Pancreas (tissue), 10 donors: ENCODE results near the gene VIT. TPM values are rescaled to one million over a fixed set of nuclear protein-coding genes. Genes with fewer than 3 reads are reported as not detected.

Source experiments
- ATAC-seq, 4 donors: fragments of 200-7000 bp; cut with Tn5 transposase; one replicate each; pipeline versions ENCODE4 v1.8.0 to v1.9.1; 2020; ENCODE audit warnings: mild to moderate bottlenecking in 4 of 4, moderate library complexity in 4 of 4
- DNase-seq, 6 donors: peaks; one replicate each; pipeline ENCODE4 v3.0.0-alpha.2; 2020
- FAIRE-seq: peaks from 2 replicates; lab custom pipeline; 2012; peaks lifted over from hg19 to GRCh38; lab: Jason Lieb, UNC
- H3K27ac ChIP-seq, 4 donors: fragments of 200-600 bp; sonication (generic); 1 replicate in 3 of 4; 2 replicates in 1 of 4; pipeline versions ENCODE4 v1.5.0 to v1.8.0; 2020
- H3K27me3 ChIP-seq, 4 donors: fragments of 200-600 bp; one replicate each; pipeline ENCODE4 v1.8.0; 2021
- H3K36me3 ChIP-seq, 3 donors: fragments of 200-600 bp; sonication (generic) in 1 of 3; one replicate each; pipeline versions ENCODE4 v1.5.0 to v1.8.0; 2020 to 2021
- H3K4me1 ChIP-seq, 3 donors: fragments of 200-600 bp; one replicate each; pipeline ENCODE4 v1.8.0; 2021
- H3K4me3 ChIP-seq, 4 donors: fragments of 200-600 bp; sonication (generic) in 2 of 4; one replicate each; pipeline versions ENCODE4 v1.5.0 to v1.8.0; 2020 to 2021
- H3K9me3 ChIP-seq, 4 donors: fragments of 200-600 bp; one replicate each; pipeline ENCODE4 v1.8.0; 2021
- WGBS, 2 donors: extraction: QIAGEN DNeasy Blood & Tissue Kit; methylation state at CpG; one replicate each; pipeline ENCODE4 v1.1.7; 2013; 5-methylcytosine and 5-hydroxymethylcytosine counted together
- intact Hi-C, 3 donors: fragments of 100-400 bp; cut with DNase I; formaldehyde crosslinking; loops; one replicate each; pipeline versions ENCODE4 v1.11.1 to v1.14.2; 2022
- polyA plus RNA-seq, 2 donors: library from polyadenylated mRNA; stranded (reverse); fragments of 200-250 nt; gene quantifications; one replicate each; pipeline ENCODE4 v1.2.3, GENCODE V29; 2013
- total RNA-seq, 6 donors: library from RNA; stranded (reverse); fragmentation: NEBNext Ultra II Directional in 4 of 6; extraction: Animal tissue kit (Norgen Biotek cat#: 25700) in 4 of 6; gene quantifications; one replicate each; pipeline versions ENCODE4 v1.2.1 to v1.2.4, GENCODE V29; 2021 to 2023
- TF ChIP-seq, protein P1 (sequence below), 4 donors: fragments of 200-600 bp; sonication (generic) in 3 of 4; IDR thresholded peaks; one replicate each; pipeline versions ENCODE4 v1.5.0 to v1.8.0; 2021; ENCODE audit warnings: antibody characterized with exemption in 4 of 4
- donor health status: healthy with polysubstance abuse.
- donor health status: DM: no; HTN: no; CAD: no; lungs with moderate emphysema.
- donor health status: DM: no; HTN: no; CAD: no.
- donor health status: control.
- donor health status: control.
- donor health status: Bipolar disorder and iron deficiency.
- donor health status: DM: yes; HTN: yes; CAD: no.
- donor health status: DM: no; HTN: no; CAD: no.
- donor health status: DM: no; HTN: no; CAD: no.
- donor health status: DM: yes; HTN: yes; CAD: no.

VIT gene
- total and polyA plus RNA-seq, 8 donors = 0.19 to 2.9 (median 0.36) TPM

DNA sequence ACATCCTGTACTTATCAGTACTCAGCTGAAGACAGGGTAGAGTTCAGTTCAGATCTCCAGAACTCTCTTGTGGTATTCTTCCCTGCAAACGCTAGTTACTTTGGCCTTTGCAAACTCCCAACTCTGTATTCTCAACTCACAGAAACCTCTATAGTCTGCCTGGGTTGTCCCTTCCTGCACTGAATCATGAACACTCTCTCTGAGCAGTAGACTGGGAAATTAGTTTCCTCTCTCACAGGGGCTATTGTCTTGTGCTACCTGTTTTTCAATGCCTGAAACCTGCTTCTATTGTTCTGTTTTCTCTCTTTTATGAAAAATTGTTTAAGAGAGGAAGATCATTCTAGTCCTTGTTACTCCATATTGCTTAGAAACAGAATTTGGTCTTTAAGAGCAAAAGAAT lies 134.7 kb downstream of the VIT start:
- ATAC-seq (no peak), FAIRE-seq (no peak), DNase-seq (no peak)
- Histone ChIP-seq H3K27me3 (no peaks in the 10 kb centered on the region), H3K36me3 (no peaks in the 10 kb centered on the region), H3K27ac (no peak overlapping the region), H3K4me3 (no peak overlapping the region), H3K9me3 (no peaks in the 10 kb centered on the region), H3K4me1 (no peaks in the 10 kb centered on the region)
- TF ChIP-seq, protein P1, sequence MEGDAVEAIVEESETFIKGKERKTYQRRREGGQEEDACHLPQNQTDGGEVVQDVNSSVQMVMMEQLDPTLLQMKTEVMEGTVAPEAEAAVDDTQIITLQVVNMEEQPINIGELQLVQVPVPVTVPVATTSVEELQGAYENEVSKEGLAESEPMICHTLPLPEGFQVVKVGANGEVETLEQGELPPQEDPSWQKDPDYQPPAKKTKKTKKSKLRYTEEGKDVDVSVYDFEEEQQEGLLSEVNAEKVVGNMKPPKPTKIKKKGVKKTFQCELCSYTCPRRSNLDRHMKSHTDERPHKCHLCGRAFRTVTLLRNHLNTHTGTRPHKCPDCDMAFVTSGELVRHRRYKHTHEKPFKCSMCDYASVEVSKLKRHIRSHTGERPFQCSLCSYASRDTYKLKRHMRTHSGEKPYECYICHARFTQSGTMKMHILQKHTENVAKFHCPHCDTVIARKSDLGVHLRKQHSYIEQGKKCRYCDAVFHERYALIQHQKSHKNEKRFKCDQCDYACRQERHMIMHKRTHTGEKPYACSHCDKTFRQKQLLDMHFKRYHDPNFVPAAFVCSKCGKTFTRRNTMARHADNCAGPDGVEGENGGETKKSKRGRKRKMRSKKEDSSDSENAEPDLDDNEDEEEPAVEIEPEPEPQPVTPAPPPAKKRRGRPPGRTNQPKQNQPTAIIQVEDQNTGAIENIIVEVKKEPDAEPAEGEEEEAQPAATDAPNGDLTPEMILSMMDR (IDR thresholded peaks at IDR 0.05) = no peak
- WGBS, 2 donors = 52 to 62% methylated on average over 1 of the region's 1 CpG
- intact Hi-C loops = no loop called here

GRCh38 chr2:36834203-36834602 lies 137.7 kb downstream of the VIT start:
- H3K36me3 ChIP-seq = no peaks in the 10 kb centered on the region
- no peaks in the 10 kb centered on the region for H3K9me3 ChIP-seq
- H3K27me3 ChIP-seq = no peaks in the 10 kb centered on the region
- intact Hi-C loops = no loop called here
- DNase-seq (no peak), ATAC-seq (no peak), FAIRE-seq (no peak)
- TF ChIP-seq, protein P1 (IDR thresholded peaks at IDR 0.05) = no peak
- no peak overlapping the region for H3K4me3 ChIP-seq
- 71 to 89% methylated on average over 2 of the region's 2 CpGs for WGBS, 2 donors
- no peaks in the 10 kb centered on the region for H3K4me1 ChIP-seq
- no peak overlapping the region for H3K27ac ChIP-seq

DNA sequence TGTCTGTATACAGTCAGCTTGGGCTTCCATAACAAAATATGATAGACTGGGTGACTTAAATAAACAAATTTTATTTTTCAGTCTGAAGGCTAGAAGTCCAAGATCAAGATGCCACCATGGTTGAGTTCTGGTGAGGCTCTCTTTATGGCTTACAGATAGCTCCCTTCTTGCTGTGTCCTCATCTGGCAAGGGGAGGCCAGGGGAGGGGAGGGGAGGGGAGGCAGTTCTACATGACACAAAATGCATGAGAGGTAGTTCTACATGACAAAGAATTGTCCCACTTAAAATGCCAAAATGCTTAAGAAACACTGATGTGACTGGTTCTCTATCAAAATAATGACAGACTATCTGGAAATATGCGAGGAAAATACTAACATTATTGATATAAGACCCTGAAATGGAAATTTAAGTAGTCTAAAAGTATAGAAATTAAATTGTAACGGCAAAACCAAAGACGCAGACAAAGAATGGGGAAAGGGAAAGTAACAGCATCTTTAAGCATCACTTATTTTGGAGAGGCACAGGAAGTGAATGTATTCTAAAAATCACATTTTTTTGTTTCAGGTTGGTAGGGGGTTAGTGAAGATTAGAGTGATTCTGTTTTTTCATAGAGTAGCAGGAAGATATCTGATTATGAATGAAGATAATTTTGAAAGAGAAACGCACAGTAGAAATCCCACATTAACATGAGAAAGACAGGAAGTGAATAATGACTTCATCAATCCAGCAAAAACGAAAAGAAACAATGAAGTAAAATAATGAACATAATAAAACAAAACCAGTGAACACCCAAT lies 138.4 kb downstream of the VIT start:
- ATAC-seq (no peak), DNase-seq (no peak), FAIRE-seq (no peak)
- TF ChIP-seq, protein P1 (IDR thresholded peaks at IDR 0.05) = no peak
- H3K36me3 ChIP-seq = no peaks in the 10 kb centered on the region
- no peak overlapping the region for H3K27ac ChIP-seq
- no peaks in the 10 kb centered on the region for H3K9me3 ChIP-seq
- H3K4me3 ChIP-seq = no peak overlapping the region
- 40 to 46% methylated on average over 5 of the region's 5 CpGs for WGBS, 2 donors
- no peaks in the 10 kb centered on the region for H3K4me1 ChIP-seq
- no peaks in the 10 kb centered on the region for H3K27me3 ChIP-seq
- intact Hi-C loops = no loop called here

DNA sequence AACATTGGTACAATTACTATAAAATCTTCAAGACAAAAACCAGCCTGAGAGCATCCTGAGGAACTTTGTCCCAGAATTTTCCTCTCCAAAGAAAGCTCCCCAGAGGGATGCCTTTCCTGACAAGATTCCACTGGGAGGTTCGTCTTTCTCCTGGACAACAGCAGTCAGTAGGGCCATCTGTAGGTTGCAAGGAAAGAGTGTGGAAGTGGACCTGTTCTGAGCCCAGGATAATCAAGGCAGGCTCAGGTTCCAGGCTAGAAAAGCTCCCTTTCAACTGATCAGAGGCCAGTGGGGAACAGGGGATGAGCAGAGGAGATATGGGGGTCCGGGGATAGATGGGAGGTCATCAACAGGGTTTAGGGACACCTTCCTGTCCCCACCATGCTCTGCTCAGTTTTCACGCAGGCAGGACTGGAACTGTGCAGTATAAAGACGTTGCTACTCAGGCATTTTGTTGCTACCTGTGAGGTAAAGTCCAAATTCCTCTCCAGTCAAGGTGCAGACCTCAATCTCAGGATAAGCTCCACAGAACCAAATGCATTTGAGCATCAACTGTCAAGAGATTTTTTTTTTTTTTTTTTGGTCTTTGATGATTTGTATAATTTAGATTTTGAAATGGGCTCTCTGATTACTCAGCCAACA lies 143.6 kb downstream of the VIT start:
- no peak overlapping the region for H3K4me3 ChIP-seq
- FAIRE-seq (no peak), DNase-seq (no peak), ATAC-seq (no peak)
- TF ChIP-seq, protein P1 (IDR thresholded peaks at IDR 0.05) = no peak
- H3K27me3 ChIP-seq = no peaks in the 10 kb centered on the region
- H3K27ac ChIP-seq = no peak overlapping the region
- no peaks in the 10 kb centered on the region for H3K9me3 ChIP-seq
- WGBS, 2 donors = 65 to 76% methylated on average over 4 of the region's 4 CpGs
- no peaks in the 10 kb centered on the region for H3K4me1 ChIP-seq
- H3K36me3 ChIP-seq = no peaks in the 10 kb centered on the region
- intact Hi-C loops = no loop called here

- FAIRE-seq = no peak
- H3K4me1 ChIP-seq = no peaks in the 10 kb centered on the region
- TF ChIP-seq, protein P1 (IDR thresholded peaks at IDR 0.05) = no peak
- H3K27ac ChIP-seq = no peak overlapping the region
- no peak overlapping the region for H3K4me3 ChIP-seq
- H3K9me3 ChIP-seq = no peaks in the 10 kb centered on the region
- no peak for ATAC-seq
- H3K27me3 ChIP-seq = no peaks in the 10 kb centered on the region
- intact Hi-C loops = no loop called here
- DNase-seq = no peak
- peaks cover 0 to 9% (median 0%) of the 10 kb centered on the region in 3 donors for H3K36me3 ChIP-seq
These were observed 147.3 kb downstream of the VIT start for GRCh38 chr2:36843838-36844237.
